Right lung (tissue), 5 donors: ENCODE measurements around the gene CCP110. TPM values are rescaled to one million over a fixed set of nuclear protein-coding genes. Genes with fewer than 3 reads are reported as not detected.
A peak's percentile ranks its signal among the peaks of the same experiment; 100 is the strongest.

Source experiments
- DNase-seq, 2 donors: peaks; one replicate each; pipeline ENCODE4 v3.0.0-alpha.2; 2013
- polyA plus RNA-seq, 5 donors: library from polyadenylated mRNA; unstranded; fragments of 120-200 nt; gene quantifications; one replicate each; pipeline versions ENCODE4 v1.2.1 to v1.2.3, GENCODE V29; 2013; ENCODE audit warnings: inconsistent platforms in 1 of 5, low replicate concordance in 1 of 5; ENCODE audit not compliant: insufficient read length in 5 of 5, insufficient read depth in 1 of 5

The CCP110 gene
- polyA plus RNA-seq, 5 donors: 28.0 to 66.3 (median 53.4) TPM

DNA sequence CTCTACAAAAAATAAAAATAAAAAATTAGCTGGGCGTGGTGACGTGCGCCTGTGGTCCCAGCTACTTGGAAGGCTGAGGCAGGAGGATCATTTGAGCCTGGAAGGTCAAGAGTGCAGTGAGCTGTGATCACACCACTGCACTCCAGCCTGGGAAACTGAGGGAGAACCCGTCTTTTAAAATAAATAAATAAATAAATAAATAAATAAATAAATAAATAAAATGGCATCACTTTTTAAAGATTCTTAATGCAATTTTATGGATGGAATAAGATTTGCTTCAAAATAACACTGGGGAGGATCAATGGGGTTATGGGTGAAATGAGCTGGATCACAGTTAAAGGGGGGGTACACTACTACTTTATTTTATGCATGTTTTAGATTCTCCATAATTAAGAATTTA is 16.8 kb upstream of the CCP110 start:
- DNase-seq: no peak

DNA sequence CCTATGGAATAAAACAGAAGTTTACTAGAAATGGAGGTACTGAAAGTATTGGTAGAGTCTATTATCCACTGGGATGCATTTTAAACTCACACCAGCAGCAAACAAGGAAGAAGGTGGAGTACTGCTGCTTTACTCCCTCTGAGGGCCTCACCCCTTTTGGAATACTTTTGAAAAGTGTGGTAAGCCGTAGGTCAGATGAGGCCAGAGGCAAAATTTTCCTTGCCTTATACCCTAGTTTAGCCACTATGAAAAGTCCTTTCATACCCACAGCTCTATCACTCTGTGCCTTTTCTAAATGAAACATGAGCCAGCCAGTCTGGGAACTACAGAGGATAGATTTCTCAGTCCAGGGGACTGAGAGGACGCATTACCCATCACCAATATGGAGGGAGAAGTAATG is 15.9 kb upstream of the CCP110 start:
- DNase-seq: no peak

DNA sequence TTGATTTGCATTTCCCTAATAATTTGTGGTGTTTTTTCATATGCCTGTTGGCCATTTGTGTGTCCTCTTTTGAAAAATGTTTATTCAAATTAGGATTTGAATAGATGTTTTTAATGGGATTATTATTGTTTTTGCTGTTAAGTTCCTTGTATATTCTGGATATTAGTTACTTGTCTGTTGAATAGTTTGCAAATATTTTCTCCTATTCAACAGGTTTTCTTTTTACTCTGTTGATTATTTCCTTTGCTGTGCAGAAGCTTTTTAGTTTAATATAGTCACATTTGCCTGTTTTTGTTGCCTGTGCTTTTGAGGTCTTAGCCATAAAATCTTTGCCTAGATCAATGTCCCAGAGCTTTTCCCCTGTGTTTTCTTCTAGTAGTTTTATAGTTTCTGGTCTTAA is 11.4 kb upstream of the CCP110 start:
- no peak for DNase-seq

DNA sequence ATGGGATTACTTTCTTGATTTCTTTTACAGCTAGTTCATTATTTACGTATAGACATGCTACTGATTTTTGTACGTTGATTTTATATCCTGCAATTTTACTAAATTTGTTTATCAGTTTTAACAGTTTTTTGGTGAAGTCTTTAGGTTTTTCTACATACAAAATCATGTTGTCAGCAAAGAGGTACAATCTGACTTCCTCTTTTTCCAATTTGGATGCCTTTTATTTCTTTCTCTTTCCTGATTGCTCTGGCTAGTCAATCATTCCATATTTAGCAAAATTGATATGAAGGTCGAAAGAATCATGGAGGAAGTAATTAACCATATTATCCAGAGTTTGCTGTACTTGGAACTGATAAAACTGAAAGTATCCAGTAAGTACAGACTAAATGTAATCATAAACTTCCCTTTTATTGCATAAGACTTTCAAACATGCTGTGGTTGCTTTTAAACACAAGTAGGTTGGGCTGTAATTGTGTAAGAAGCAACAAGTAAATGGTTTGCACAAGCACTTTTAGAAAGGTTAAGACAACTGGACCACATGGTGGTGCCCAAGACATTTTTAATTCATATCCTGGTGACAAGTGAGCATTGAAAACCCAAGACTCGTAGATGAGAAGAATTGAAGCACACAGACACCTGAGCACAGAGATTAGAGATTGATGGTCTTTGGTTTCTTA is 10.2 kb upstream of the CCP110 start:
- peak in 1 of 2 donors; percentile 6 for DNase-seq

DNA sequence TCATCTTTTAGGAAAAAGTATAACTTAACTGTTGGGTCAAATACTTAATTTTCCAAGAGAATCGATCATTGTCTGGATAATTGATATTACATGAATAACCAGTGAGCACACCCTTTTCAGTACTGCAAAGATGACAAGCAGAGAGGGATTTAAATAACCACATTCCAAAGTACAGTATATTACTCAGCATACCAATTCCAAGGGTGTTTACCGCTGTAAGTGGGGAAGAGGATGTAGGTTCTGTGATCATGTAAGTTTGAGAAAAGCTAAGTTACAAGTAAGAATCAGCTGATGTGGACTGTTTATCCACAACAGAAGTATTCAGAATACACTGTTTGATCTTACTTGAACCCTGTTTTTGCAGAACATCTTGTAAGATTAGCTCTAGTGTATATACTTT is 8.0 kb upstream of the CCP110 start:
- no peak for DNase-seq

DNA sequence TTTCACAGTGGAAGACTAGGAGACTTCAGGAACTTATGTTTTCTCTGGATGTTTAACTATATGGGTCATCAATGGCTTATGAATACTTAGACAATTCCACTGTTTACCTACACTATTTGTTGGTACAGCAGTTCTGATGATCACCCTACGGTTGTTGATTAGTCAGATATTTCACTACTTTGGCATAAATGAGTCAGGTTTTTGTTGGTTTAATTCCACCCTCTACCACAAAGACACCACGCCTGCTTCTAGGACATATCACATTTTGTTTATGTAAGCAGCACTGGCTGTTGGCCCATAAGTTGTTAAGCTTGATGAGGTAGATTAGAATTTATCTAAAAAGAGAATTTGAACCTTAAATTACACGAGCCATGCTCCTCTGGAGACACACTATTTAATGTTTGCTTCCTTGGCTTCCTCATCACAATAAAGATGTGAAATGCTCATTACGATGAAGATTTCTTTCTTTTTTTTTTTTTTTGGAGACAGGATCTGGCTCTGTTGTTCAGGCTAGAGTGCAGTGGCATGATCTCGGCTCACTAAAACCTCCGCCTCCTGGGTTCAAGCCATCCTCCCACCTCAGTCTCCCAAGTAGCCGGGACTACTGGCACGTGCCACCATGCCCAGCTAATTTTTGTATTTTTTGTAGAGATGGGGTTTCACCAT is 6.2 kb upstream of the CCP110 start:
- no peak for DNase-seq

DNA sequence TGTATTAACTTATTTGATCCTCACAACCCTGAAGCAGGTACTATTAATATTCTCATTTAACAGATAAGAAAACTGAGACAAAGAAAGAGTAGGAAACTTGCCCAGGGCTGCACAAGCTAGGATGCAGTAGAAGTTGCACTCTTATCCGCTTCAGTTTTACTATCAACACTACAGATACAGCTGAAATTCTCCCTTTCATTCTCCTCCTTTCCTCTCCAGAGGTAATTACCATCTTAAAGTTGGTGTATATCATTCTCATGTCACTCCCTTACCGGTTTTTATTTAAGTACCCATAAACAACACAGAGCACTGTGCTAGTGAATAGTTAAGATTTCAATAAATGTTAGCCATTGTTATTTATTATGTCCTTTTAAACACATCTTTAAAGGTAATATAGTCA is 5.4 kb upstream of the CCP110 start:
- DNase-seq: no peak

DNA sequence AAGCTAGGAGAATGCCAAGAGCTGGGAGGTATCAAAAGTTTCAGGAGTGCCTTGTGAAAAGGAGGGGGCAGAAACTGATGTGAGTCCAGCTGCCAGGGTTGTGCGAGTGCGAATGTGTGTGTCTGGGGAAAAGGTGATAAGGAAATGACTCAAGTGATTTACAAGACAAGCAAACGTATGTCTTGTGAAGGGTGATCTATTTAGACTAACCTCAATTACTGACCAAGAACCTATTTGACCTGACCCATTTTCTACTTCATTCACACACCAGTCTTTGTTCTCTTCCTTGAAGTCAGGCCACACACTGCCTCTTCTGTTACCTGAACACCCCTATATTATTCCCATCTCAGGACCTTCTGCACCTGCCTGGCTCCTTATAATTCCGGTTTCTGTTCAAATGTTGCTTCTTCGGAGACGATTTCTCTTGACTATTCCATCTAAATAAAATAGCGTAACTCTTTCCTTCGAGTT is 2.8 kb upstream of the CCP110 start:
- DNase-seq: peak in 1 of 2 donors; percentile 13

DNA sequence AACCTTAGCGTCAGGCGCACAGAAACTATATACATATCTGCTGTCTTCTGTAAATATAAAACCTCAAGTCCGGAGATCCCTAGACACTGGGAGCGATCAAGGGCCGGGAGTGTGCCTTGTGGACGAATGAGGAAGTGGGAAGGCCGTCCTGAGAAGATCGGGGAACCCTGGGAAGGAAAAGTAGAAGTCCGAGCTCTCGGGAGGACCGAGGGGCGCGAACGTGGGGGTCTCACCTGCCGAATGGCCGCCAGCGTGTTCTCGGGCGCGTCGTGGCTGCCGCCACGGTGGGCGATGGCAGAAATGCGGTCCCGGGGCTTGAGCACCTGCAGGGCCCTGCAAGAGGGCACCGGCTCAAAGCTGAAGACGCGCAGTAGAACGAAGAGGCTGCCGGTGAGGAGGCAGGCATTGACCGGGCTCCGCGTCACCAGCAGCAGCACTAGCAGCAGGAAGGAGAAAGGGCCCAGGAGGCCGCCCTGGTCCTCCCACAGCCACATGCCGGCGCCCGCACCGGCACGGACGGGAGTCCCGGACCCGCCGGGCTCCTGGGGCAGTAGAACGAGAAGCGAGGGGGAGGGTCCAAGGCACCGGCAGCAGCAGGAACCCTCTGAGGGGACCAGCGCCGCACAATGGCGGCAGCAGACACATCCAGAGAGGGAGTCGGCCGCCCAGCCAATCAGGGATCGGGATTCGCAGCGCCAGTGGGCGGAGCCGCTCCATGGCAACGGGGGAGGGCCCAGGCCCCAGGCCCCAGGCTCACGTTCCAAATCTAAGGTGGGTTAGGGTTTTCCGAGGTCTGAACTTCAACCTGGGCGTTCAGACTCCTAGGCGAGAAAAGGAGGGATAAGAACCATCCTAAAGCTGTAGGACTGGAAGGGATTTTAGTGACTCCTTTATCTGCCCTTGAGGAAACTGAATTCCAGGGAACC is 2.0 kb upstream of the CCP110 start, which contains the start of gene GDE1:
GDE1 (minus strand) TSS at position 628 of the 926 bp plus-strand sequence; CDS start at position 494, 134 bp downstream.
- DNase-seq: peak; percentile 88 to 89

DNA sequence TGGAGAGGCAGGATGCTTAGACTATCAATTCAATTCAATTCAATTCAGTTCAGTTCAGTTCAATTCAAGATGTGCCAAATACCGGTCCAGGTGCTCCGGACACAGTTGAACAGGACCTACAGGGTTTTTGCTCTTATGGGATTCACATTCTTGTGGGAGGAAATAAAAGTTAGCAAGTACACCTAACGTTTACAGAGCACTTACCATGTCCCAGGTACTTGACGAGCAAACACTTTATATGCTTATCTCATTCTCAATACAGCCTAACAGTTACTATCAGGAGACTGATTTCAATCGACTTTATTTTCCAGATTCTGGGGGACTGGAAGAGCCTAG is 1.4 kb upstream of the CCP110 start:
- DNase-seq: no peak

DNA sequence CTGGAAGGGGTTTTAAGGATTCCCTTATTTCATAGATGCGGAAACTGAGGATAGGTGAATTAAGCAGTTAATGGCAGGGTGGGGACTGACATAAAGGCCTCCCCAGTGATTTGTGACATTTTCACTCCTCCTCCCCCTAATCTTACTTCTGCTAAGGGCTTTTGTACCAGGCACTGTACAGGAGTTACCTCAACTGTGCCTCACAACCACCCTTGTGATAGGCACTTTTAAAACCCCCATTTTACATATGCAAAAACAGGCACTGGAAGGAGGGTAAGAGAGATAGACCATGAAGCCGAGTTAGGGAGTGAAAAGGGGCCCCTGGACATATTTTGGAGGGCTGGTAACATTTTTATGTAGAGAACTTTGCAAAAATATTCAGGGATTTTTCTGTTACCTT is 982 bp upstream of the CCP110 start:
- DNase-seq: peak in 1 of 2 donors; percentile 3

DNA sequence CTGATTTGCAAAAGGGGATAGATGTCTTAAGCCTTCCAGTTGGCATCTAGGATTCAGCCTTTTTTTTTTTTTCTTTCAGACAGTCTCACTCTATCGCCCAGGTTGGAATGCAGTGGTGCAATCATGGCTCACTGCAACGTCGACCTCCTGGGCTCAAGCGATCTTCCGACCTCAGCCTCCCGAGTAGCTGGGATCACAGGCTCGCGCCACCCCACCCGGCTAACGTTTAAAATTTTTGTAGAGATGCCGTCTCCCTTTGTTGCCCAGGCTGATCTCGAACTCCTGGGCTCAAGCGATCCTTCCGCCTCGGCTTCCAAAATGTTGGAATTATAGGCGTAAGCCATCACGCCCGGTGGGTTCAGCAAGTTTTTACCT is 571 bp upstream of the CCP110 start:
- peak in 1 of 2 donors; percentile 1 for DNase-seq

DNA sequence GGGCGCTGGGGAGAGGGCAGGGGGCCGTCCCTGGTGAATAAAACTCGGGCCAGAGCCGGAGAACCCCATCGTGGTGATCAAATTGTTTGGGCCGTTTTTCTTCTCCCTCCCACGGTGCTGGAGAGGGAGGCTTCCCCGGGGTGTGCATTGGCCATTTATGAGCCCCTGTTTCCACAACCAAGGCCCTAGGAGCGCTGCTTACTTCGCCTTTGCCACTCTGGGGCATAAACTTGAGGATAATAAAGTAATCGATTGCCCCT is 544 bp downstream of the CCP110 start:
- DNase-seq: peak in 1 of 2 donors; percentile 16

DNA sequence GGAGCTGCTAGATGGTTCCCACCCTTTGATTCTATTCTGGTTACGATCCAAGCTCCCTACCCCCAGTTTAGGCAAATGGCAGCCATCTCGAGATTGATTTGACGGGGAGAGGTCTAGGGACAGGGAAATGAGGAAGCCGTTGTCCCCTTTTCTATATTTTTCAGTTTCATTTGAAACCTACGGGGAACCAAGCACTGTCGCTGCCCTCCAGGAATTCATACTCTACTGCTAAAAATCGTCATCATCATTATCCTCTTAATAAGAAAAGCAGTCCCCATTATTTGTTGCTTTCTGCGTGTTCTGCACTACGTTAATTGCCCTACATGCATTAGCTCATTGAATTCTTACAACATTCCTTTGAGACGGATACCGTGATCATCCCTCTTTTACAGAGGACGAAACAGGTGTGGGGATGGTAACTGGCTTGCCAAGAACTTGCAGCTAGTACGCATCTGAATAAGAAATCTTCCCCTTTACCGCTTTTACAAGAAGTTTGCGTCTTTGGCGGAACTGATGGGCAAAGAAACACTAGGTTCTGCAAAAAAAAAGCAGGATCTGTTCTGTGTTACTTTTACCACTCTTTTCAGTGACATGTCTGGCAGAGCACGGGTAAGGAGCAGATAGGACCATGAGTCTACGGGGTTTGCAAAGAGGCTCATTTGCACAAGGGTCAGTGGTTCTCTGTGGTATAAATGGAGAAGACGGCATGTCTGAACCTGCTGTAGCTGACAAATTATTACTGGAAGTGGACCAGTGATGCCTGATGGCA is 1.1 kb downstream of the CCP110 start:
- DNase-seq: peak; percentile 26 to 29

DNA sequence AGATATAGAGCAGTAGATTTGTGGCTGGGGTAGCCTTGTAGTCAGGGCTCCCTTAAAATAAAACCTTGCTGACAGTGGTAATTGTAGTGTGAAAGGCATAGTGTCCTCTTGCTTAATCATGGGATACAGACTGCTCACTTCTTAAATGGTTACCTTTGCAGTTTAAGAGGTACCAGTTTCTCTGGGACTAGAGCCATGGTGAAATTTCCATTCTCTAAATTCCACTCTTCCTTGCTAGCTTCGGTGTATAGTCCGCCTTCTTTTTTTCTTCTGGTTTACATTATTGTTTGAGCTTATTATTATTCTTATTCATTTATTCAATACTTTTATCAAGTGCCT is 1.6 kb downstream of the CCP110 start:
- DNase-seq: no peak

DNA sequence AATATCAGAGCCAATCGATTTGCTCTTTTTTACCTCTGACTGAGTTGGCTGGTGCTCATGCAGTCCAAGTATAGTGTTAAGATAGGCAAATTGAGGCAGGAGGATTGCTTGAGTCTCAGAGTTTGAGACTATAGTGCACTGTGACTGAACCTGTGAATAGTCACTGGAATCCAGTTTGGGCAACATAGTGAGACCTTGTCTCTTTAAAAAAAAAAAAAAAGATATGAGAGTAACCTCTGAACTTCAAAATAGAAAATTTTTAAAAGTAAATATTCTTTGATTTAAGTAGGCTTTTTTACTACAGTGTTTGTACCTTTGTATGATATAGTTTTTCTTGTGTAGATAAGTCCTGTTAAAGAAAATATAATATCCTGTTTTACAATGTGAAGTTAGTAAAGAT is 3.4 kb downstream of the CCP110 start:
- no peak for DNase-seq

DNA sequence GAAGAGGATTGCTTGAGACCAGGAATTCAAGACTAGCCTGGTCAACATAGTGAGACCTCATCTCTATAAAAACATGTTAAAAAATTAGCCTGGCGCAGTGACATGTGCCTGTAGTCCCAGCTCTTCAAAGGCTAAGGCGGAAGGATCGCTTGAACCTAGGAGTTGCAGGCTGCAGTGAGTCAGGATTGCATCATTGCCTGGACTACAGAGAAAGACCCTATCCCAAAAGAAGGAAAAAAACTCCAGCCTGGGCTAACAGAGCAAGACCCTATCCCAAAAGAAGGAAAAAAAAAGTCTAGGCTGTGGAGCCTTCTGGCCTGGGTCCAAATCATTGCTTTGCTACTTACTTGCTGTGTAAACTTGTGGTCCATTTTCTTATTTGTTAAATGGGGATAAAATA is 4.9 kb downstream of the CCP110 start:
- DNase-seq: no peak

DNA sequence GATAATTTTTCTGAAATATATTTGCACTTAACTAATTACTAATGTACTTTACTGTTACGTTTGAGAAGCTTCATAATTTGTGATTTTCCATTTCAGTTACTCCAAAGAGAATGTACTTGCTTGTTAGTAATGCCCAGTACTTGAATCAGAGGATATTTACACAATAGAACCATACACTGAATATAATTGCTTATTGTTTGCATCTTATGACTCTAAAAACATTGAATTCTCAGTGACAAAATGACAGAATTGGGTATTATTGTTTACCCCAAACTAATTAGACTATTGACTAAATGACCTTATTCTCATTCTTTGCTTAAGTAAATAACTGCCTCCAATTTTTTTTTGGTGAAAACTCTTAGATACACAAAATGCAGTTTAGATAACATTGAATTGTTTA is 8.9 kb downstream of the CCP110 start:
- DNase-seq: no peak

DNA sequence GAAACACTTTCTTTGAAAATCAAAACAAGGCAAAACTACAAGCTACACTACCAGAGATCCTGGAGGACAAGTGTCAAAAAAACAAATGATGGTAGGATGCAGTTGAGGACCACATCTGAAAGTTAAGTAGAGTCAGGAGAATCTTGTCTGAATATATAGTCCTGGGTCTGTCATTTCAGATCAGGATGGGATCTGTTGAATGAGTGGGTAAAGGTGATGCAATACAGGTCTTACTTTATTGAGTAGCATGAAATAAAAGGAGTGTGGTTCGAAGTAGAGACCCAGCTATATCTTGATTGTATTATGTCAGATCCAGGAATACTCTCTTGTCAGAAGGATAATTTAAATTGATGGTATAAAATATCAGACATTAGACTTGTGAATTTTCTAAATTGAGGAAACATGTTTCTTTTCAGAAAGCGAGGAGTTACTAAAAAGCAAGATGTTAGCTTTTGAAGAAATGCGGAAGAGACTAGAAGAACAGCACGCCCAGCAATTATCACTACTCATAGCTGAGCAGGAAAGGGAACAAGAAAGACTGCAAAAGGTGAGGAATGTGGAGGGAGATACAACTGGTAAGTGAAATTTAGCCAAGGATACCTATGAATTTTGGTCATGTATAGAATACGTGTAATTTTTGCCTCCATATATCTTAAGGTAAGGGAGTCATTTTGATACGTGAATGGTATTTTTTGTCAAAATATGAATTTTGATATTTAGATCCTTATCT is 16.7 kb downstream of the CCP110 start:
- no peak for DNase-seq

DNA sequence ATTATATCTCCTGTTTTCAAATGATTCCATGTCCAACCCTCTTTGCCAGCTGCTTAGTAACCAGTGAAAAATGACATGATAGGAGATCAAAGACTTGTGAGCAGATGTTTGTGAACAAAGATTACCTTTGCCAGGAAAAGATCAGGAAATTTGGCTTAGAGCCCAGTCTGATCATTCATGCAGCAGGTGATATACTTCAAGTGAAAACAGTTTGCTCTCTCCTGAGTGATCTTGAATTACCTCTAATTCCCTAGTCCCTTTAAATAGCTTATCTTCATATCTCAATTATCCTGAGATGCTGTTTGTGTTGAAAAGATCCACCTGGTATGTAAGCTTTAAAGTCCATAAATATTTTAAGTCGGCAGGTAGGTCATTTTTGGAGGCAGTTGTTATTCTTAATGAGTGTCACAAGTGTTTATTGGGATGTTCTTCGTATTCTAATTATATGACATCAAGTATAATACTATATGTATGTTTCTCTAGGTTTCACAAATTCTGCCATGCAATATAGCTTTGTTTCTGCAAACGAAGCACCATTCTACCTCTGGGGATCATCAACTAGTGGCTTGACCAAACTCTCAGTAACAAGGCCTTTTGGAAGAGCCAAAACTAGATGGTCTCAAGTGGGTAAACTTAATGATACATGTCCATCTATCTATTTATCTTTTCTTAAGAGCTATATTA is 18.5 kb downstream of the CCP110 start:
- DNase-seq: no peak
